Measurements from ENCODE around the gene OR13C3.
"Not testable (repeated sequence)": the region's sequence is repeated elsewhere in the genome, so short reads cannot be mapped to it uniquely, and the experiment has no call there.

The OR13C3 gene
- total RNA-seq: 0 reads per million in 4 donors

GRCh38 chr9:104536756-104537155 is at the start of gene OR13C3:
Gene OR13C3 (minus strand): TSS chr9:104536856. CDS start chr9:104536723, 133 bp downstream.
- no peak for DNase-seq

- DNase-seq: no peak
Observed at GRCh38 chr9:104580562-104580961, 43.9 kb upstream of the OR13C3 start.

GRCh38 chr9:104577263-104577662 is 40.6 kb upstream of the OR13C3 start:
- no peak for DNase-seq

GRCh38 chr9:104575456-104575855 is 38.8 kb upstream of the OR13C3 start:
- DNase-seq: no peak

GRCh38 chr9:104572612-104573011 is 36.0 kb upstream of the OR13C3 start:
- DNase-seq: no peak

- DNase-seq: no peak
Observed at GRCh38 chr9:104568868-104569267, 32.2 kb upstream of the OR13C3 start, which contains the start of gene OR13C8. Gene OR13C8 (plus strand): TSS chr9:104569168. CDS start chr9:104569168, 0 bp downstream.

- DNase-seq: no peak
Observed at GRCh38 chr9:104564358-104564757, 27.7 kb upstream of the OR13C3 start.

- no peak for DNase-seq
Observed at GRCh38 chr9:104556830-104557634, 20.4 kb upstream of the OR13C3 start.

GRCh38 chr9:104555521-104555920 is 18.9 kb upstream of the OR13C3 start:
- no peak for DNase-seq

- DNase-seq: no peak
Observed at GRCh38 chr9:104553261-104553660, 16.6 kb upstream of the OR13C3 start.

GRCh38 chr9:104544644-104545043 is 8.0 kb upstream of the OR13C3 start:
- no peak for DNase-seq

GRCh38 chr9:104539275-104539674 is 2.6 kb upstream of the OR13C3 start:
- no peak for DNase-seq

- DNase-seq: no peak
Observed at GRCh38 chr9:104527109-104527508, 9.5 kb downstream of the OR13C3 start, which contains the start of gene OR13C4. Gene OR13C4 (minus strand): TSS chr9:104527209. CDS start chr9:104527209, 0 bp downstream.

- not testable (repeated sequence) for DNase-seq
Observed at GRCh38 chr9:104520241-104520640, 16.4 kb downstream of the OR13C3 start.

GRCh38 chr9:104514901-104515300 is 21.8 kb downstream of the OR13C3 start:
- no peak for DNase-seq

- DNase-seq: no peak
Observed at GRCh38 chr9:104506565-104506964, 30.1 kb downstream of the OR13C3 start.

- no peak for DNase-seq
Observed at GRCh38 chr9:104503963-104504362, 32.7 kb downstream of the OR13C3 start, which contains the start of gene OR13F1. Gene OR13F1 (plus strand): TSS chr9:104504263. CDS start chr9:104504263, 0 bp downstream.

- no peak for DNase-seq
Observed at GRCh38 chr9:104503440-104503839, 33.2 kb downstream of the OR13C3 start.

GRCh38 chr9:104494808-104495207 is 41.8 kb downstream of the OR13C3 start:
- DNase-seq: no peak
